NCI-H1092 treated with DMSO at 0.1 percent for 48 hours (cell line): ENCODE measurements around the gene LILRB5.
"Not testable (repeated sequence)": the region's sequence is repeated elsewhere in the genome, so short reads cannot be mapped to it uniquely, and the experiment has no call there.

Experiments used
- DNase-seq: peaks from one replicate; lab custom pipeline; 2025; lab: John Stamatoyannopoulos, UW

The LILRB5 gene

DNA sequence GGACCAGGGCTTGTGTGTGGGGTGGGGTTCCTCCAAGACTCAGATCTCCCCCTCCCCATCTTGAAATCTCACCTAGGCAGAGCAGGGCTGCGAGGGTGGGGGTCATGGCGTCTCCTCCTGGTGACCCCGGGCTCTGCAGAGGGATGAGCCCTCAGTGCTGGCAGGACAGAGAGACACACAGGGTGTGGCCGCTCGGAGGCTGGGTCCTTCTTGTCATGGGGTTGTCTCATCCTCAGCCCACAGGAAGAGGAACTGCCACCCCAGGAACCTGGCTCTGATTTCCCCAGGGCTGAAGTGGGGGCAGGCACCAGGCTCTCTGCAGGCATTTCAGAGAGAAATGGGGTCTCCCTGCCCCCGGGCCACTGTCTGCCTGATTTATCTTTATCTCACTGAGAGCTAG, 14.4 kb downstream of the LILRB5 start, which contains the start of gene LILRA6:
LILRA6 (minus strand) TSS at position 145 of the 400 bp plus-strand sequence.
- DNase-seq = not testable (repeated sequence)

DNA sequence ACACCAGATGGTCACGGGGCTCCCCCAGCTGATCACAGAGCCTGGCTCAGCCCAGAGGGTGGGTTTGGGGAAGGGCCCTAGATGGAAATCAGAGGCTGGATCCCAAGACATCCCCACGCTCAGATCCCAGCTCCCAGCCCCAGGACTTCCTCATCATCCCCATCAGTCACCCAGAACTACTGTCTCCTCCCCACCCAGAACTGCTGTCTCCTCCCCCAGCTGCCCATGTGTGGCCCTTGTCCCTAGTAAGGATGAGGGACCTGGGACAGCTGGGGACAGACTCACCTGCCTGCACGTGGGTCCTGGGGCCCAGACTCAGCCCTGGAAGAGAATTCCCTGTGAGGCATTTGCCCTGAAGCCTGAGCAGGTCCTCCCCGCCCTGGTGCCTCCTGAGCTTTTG, 14.8 kb downstream of the LILRB5 start:
- not testable (repeated sequence) for DNase-seq

DNA sequence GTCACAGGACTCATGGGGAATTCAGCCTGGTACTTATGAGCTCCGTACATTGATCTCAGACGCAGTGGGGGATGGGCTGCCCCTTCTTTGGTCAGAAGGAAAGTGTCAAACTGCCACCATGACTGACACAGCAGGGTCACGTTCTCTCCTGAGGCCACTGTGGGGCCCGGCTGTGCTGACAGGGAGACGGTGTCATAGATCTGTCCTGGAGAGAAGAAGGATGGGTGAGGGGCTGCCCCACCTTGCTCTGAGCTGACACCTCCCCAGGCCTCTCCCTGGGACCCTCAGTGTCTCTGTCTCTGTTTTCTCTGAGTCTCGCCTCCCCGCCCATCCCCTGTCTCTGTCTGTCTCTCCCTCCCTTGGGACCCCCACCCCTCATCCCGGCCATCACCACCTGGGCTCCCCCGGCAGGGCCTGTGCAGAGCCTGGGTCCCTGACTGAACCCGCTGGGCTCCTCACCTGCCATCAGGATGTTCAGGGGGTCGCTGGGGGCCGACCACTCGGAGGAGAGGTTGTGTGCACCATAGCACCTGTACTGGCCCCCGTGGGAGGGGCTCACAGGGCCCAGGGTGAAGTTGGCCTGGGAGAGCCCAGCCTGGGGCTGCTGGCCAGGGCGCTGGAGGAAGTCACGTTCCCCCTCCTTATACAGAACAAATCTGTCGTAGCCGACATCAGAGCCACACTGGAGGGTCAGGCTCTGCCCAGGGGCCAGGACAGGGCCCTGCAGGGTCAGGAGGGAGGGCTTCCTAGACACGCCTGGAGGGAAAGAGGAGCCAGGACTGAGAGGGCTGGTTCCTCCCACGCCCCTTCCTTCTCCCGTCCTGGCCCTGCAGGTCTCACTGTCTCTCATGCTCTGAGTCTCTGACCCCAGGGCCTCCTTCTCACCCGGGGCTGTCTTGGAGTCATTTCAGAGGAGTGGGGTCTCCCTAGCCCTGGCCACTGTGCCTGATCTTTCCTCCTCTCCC, 16.4 kb downstream of the LILRB5 start:
- DNase-seq = not testable (repeated sequence)

DNA sequence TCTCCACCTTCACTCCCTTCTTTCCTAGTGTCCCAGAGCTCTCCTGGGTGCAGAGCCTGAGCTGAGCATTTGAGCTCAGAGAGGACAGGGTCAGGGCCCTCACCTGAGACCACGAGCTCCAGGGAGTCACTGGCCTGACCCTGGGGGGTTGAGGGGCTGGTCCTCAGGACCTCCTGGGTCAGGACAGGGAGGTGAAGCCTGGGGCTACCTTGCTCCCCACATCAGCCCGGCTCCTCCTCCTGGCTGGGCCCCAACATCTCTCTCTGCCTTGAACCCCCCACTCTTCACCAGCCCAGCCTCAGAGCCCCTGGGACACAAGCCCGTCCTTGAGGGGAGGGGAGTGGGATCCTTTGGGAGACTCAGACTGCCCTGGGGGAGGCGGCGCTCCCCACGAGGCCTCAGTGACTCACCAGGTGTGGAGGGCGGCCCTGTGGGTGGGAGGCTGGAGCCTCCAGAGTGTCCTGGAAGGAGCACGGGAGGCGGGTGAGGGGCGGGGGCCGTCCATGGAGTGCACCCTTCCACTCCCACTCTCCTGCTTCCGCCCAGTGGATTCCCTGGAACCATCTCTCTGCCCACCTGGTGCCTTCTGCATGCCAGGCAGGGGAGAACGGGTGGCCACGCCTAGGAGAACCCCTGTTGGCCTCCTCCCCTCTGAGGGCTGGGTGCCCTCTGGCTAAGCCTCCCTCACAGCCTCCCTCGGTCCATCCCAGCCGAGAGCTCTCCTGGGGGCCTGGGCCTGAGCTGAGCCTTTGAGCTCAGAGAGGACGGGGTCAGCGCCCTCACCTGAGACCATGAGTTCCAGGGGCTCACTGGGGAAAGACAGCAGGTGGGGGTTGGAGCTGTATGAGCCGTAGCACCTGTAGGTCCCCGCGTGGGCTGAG, 17.3 kb downstream of the LILRB5 start:
- not testable (repeated sequence) for DNase-seq

DNA sequence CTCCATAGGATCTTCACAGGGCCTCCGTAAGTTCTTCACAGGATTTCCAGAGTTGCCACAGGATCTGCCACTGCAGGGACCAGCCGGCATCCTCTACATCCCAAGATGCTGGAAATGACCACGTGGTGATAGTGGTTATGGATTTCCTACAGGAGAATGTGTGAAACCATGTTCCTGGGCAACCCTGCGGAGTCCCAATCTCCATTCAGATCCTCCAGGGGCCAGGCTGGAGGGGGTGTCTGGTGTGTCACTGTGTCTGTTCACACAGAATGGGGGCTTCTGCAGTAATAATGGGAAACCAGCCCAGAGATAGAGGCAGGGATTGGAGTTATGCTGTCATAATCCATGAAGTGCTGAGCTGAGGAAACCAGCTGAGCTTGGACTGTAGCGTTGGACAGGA, 23.1 kb downstream of the LILRB5 start:
- no peak for DNase-seq

DNA sequence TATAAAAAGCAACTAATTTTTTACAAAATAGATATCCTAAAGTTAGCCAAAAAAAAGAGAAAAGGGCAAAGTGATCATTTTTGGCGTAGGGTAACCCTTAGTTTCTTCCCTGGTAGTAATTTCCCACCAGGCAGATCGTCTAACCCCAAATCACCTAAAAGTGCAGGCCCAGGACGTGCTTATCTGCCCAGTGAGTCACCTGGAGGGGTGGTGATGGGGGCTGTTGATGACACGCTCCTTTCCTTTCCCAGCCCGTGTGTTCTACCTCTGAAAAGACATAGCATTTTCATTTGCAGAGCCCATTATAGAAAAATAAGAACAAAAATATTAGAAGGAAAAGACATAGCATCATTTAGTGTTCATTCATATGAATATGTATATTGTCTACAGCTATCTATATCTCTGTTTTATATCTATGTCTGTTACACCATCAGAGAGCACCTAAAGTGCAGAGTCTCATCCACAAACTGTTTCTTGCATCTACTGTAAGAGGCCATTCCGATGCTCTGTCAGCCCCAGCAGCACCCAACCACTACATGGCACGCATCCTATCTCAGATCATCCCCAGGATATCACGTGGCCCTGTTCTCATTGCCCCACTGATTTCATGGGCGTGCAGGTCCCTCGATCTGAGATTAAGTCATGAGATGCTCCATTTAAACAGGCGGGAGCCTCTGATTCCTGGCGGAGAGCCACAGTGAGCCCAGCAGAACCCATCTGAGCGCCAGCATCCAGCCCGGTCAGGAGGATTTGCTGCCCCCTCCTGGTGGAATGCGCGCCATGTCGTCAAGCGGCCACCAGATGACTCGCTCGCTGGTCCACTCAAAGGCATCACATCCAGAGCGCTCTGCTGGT, 25.8 kb downstream of the LILRB5 start:
- peak; percentile 61 for DNase-seq

DNA sequence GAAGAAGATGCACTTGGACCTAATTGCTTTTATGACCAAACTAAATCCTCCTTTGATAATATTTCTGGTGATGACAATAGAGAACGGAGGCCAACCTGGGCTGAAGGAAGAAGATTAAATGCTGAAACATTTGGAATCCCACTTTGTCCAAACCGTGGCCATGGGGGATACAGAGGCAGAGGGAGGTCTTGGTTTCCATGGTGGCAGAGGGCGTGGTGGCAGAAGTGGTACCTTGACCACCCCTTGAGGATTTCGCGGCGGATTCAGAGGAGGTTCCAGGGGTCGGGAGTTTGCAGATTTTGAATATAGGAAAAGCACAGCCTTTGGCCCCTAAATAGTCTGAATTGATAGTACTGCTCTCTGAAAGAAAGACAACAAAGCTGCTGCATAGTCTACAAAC, 27.0 kb downstream of the LILRB5 start:
- no peak for DNase-seq

DNA sequence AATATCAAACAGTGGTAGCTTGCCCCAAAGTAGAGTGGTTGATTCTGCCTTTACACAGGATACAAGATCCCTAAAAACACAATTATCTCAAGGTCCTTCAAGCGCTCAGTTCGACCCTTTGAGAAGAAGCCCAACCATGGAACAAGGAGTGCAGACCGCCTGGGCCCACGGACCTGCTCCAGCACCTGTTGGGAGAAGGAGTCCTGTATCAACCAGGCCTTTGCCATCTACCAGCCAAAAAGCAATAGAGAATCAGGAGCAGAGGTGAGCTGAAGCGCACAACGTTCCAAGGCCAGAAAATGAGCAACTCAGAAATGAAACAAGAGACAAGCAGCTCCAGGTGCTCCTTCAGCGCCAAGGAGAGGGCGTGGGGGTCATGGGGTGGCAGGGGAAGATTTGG, 27.9 kb downstream of the LILRB5 start:
- no peak for DNase-seq

DNA sequence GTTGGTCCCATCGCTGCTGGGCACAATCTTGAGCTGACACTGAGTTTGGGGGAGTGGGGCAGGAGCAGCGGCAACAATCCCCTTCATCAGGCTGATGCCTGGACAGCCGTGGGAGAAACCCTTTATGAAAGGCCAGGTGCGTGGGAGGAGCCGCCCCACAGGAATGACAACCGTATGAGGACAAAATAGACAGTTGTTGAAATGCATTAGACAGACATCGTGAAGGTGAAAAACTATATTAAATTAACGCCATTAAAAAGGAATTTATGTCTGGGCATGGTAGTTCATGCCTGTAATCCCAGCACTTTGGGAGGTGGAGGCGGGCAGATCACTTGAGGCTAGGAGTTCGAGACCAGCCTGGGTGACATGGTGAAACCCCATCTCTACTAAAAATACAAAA, 32.5 kb downstream of the LILRB5 start:
- not testable (repeated sequence) for DNase-seq

DNA sequence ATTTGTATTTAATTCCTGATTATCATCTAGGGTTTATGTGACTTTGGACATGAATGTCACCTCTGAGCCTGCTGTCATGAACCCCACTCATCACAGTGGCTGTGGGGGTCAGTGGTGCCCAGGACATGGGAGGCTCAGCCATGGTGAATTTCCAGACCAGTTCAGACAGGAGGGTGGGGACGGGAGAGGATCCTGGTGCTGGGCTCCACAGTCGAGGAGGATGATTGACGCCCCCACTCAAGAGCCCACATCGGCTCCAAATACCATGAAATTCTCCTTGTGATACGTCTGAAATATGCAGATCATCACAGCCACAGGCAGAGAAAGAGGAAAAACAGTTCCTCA, 33.2 kb downstream of the LILRB5 start:
- DNase-seq = not testable (repeated sequence)

DNA sequence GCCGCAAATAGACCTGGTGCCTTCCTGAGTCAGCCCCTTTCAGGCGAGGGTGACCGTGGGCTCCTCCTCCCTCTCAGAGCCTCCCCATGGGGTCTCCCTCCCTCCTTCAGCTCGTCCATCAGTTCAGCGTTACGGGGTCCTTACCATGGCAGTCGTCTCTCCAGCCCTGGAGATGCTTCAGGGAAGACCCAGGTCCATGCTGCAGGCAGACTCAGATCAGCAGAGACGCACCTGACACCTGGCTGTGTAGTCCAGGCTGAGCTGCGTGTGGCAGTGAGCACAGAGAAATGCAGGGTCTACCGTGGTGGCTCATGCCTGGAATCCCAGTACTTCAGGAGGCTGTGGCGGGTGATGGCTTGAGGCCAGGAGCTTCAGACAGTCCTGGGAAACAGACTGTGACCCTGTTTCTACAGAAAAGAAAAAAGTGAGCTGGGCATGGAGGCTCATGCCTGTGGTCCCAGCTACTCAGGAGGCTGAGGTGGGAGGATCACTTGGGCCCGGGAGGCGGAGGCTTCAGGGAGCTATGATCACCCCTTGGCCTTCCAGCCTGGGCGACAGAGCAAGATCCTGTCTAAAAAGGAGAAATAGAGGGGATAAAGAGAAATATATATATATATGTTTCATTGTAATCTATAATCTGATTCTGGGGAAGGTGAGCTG, 33.7 kb downstream of the LILRB5 start:
- not testable (repeated sequence) for DNase-seq

DNA sequence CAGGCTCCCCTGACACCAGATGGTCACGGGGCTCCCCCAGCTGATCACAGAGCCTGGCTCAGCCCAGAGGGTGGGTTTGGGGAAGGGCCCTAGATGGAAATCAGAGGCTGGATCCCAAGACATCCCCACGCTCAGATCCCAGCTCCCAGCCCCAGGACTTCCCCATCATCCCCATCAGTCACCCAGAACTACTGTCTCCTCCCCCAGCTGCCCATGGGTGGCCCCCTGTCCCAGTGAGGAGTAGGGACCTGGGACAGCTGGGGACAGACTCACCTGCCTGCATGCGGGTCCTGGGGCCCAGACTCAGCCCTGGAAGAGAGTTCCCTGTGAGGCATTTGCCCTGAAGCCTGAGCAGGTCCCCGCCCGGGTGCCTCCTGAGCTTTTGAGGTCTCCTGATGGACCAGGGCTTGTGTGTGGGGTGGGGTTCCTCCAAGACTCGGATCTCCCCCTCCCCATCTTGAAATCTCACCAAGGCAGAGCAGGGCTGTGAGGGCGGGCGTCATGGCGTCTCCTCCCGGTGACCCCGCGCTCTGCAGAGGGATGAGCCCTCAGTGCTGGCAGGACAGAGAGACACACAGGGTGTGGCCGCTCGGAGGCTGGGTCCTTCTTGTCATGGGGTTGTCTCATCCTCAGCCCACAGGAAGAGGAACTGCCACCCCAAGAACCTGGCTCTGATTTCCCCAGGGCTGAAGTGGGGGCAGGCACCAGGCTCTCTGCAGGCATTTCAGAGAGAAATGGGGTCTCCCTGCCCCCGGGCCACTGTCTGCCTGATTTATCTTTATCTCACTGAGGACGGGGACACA, 34.4 kb downstream of the LILRB5 start, which contains the start of gene LILRB3:
LILRB3 (minus strand) TSS at position 534 of the 803 bp plus-strand sequence; CDS start at position 503, 31 bp downstream.
- DNase-seq = not testable (repeated sequence)

DNA sequence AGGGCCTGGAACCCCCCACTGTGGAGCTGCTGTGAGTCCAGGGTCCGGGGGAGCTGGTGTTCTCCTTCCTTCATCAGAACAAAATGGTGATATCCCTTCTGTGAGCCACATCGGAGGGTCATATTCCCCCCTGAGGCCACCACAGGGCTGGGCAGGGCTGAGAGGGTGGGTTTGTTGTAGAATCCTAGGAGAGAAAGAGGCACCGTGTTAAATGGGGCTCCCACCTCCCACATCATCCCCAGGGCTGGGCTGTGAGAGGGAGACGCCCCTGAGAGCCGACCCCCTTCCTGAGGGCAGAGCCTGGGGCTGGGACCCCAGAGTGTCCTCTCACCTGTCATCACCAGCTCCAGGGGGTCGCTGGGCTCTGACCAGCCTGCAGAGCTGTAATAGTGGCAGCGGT, 35.1 kb downstream of the LILRB5 start:
- DNase-seq = not testable (repeated sequence)

DNA sequence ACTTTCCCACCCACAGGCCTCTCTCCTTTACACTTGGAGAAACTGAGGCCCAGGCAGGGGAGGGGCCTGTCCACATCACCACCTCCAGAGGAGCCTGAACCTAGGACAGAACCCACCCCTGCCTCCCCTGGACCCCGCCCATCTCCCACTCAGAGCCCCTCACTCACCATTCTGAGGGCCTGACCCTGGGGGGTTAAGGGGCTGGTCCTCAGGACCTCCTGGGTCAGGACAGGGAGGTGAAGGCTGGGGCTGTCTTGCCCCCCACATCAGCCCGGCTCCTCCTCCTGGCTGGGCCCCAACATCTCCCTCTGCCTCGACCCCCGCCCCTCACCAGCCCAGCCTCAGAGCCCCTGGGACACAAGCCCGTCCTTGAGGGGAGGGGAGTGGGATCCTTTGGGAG, 37.4 kb downstream of the LILRB5 start:
- DNase-seq = not testable (repeated sequence)

DNA sequence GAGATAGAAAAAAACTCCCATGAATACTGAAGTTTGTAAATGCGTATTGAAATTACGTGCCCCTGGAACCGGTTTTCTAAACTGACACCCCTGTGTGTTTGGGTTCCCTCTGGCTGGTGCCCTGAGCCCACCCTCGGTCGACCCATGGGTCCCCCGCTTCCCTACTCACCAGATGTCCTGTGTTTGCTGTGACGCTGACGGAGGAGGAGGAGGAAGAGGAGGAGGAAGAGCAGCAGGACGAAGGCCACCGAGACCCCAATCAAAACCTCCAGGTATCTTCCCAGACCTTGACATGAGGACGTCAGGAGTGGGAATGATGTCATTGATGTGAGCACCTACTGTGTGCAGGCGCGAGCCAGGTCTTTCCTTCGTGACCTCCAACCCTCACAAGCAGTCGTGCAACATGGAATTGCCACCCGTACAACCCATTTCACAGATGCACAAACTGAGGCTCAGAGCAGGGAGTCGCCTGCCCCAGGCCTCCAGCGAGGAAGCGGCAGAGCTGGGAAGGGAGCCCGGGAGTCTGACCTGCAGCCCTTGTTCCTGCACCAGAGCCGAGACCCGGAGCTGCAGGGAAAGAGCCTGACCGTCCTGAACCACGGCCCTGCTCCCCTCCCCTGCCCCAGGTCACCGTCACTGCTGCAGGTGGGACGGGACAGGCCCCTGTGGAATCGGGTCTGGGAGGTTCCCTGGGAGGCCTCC, 38.0 kb downstream of the LILRB5 start:
- DNase-seq = no peak

DNA sequence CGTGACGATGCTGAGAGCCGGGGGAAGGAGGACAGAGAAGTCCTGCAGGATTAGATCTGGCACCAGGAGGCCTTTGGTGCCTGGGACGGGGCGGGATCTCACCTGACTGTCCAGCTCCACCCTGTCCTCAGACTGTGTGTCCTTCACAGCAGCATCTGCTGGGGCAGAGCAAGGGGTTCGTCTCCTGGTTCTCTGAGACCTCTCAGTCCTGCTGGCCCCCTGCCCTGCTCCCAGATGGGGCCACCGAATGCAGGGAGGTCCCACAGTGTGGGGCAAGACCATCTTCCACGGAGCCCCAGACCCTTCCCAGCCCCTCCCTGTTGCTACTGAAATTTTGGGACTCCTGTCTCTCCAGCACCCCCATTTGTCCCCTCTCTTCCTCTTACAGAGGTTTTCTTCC, 38.8 kb downstream of the LILRB5 start:
- DNase-seq = no peak

DNA sequence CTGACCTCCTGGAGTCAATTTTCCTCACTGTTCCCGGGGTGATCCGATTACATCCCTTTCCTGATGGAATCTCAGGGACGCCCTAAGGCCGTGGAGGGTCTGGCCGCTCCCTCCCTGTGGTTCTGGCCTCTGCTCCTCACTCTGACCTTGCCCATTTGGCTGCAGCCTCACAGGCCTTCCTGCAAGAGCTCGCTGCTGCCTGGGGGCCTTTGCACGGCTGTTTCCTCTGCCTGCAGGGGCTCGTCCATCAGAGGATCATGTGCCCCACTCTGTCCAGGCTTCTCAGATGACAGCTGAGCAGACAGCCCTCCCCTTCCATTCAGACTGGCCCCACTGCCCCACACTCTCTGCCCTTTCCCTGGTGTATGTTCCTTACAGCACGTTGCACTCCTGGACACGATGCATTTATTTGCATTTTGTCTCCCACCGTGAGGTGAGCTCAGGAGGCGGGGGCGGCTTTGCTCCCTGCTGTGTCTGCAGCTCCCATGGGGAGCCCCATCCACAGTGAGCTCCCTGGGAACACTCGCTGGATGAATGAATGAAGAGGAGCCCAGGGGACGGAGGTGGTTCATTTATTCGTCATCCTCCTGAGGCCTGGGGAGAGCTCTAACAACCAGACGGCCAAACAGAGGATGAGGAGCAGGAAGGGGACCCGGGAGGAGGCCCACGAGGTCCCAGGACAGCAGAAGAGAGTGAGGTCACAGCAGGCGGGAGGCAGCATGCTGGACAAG, 39.4 kb downstream of the LILRB5 start:
- not testable (repeated sequence) for DNase-seq

DNA sequence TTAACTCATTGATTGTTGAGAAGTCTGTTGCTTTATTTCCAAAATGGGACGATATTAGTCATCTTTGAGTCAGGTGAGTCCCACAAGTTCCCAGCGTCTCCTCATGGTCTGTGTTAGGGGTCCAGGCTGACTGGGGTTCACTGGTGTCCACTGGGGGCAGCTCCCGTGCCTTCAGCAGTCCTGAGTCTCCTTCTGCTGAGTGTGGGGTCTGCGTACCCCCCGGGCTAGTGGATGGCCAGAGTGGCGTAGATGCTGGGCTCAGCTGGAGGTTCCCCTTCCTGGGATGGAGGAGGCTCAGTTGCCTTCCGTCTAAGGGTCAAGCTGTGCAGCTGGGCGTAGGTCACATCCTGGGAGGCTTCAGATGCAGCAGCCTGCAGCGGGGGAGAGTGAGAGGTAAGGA, 40.2 kb downstream of the LILRB5 start:
- no peak for DNase-seq

DNA sequence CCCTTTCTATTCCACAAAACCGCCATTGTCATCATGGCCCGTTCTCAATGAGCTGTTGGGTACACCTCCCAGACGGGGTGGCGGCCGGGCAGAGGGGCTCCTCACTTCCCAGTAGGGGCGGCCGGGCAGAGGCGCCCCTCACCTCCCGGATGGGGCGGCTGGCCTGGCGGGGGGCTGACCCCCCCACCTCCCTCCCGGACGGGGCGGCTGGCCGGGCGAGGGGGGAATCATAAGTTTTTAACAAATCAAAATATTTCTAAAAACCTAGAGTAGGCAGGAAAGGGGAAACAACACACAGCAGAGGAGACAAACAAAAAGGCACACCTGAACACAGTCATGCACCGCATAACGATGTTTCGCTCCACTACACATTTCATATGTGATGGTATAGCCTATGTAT, 42.3 kb downstream of the LILRB5 start:
- not testable (repeated sequence) for DNase-seq
